Tibial artery (tissue), 4 donors: ENCODE data around the gene NPPA.
A peak's percentile ranks its signal among the peaks of the same experiment; 100 is the strongest.
"Not testable (repeated sequence)": the region's sequence is repeated elsewhere in the genome, so short reads cannot be mapped to it uniquely, and the experiment has no call there.

ENCODE experiments used
- DNase-seq, 2 donors: peaks; one replicate each; pipeline ENCODE4 v3.0.0-alpha.2; 2019
- H3K27ac ChIP-seq, 2 donors: fragments of 200-600 bp; sonication (generic) in 1 of 2; 1 replicate in 1 of 2; 2 replicates in 1 of 2; pipeline ENCODE4 v1.5.1; 2018 to 2019; ENCODE audit warnings: mild to moderate bottlenecking in 1 of 2
- H3K27me3 ChIP-seq, 2 donors: fragments of 200-600 bp; sonication (generic) in 1 of 2; one replicate each; pipeline versions ENCODE4 v1.5.1 to v1.6.0; 2016 to 2019
- H3K36me3 ChIP-seq, 3 donors: fragments of 200-600 bp; sonication (generic) in 2 of 3; one replicate each; pipeline ENCODE4 v1.5.1; 2016 to 2019; ENCODE audit warnings: mild to moderate bottlenecking in 2 of 3
- H3K4me1 ChIP-seq, 4 donors: fragments of 200-600 bp; sonication (generic) in 2 of 4; 1 replicate in 3 of 4; 2 replicates in 1 of 4; pipeline ENCODE4 v1.5.1; 2016 to 2019
- H3K4me3 ChIP-seq, 2 donors: fragments of 200-600 bp; sonication (generic) in 1 of 2; 1 replicate in 1 of 2; 2 replicates in 1 of 2; pipeline ENCODE4 v1.5.1; 2018 to 2019; ENCODE audit warnings: mild to moderate bottlenecking in 2 of 2
- H3K9me3 ChIP-seq, 3 donors: fragments of 200-600 bp; sonication (generic) in 1 of 3; one replicate each; pipeline ENCODE4 v1.5.1; 2016 to 2019
- intact Hi-C: fragments of 100-400 bp; cut with DNase I; formaldehyde crosslinking; loops from one replicate; pipeline ENCODE4 v1.15.0; 2023; ENCODE audit warnings: low total_unique reads
- TF ChIP-seq, protein P1 (sequence below), 2 experiments: fragments of 200-600 bp in 1 of 2; fragments of 450-650 bp in 1 of 2; IDR thresholded peaks; one replicate each; pipeline ENCODE4 v1.5.1; 2017 to 2019; ENCODE audit warnings: antibody characterized with exemption in 2 of 2, mild to moderate bottlenecking in 1 of 2, moderate library complexity in 1 of 2

Gene NPPA

DNA sequence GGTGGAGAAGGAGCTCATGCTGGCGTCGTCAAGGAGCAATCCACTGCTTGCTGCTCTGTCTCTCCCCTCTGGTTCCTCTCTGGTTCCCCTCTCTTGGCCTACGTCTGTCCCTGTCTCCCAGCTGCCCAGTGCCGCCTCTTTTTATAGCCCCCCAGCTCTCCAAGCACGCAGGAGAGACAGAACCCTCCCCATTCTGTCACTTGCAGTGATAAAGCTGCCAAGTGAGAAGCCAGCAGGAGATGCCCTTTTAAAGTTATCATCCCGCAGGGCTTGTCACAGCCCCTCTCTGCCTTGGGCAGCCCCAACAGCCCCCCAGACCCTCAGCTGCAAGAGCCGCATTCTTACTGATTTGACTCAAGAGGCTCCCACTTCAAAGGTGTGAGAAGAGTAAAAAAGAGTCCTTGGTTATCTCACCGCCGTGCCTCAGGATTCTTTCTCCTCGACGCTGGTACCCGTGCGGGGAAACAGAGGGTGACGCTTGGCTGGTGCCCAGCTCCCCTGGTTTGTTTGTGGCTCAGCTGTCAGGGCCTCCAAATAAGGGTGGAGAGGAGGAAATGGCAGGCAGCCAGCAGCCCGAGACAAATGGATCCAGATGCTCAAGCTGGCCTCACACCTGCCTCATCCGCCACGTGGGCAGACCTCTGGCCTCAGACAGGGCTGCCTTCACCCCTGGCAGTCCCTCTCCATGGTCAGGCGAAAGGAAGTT is at the start of gene NPPA:
NPPA (minus strand) TSS at position 117 of the 706 bp plus-strand sequence; CDS start at position 18, 99 bp downstream.
- H3K36me3 ChIP-seq = peaks cover 15 to 52% (median 20%) of the 10 kb centered on the region in 3 donors
- peaks cover 0 to 10% of the 10 kb centered on the region in 2 donors for H3K27me3 ChIP-seq
- intact Hi-C loops = no loop called here
- no peak within 1 kb of the TSS for H3K4me3 ChIP-seq
- no peak within 1 kb of the TSS for H3K27ac ChIP-seq
- H3K4me1 ChIP-seq = no peaks in the 10 kb centered on the region
- no peaks in the 10 kb centered on the region for H3K9me3 ChIP-seq
- DNase-seq = no peak
- TF ChIP-seq, protein P1, sequence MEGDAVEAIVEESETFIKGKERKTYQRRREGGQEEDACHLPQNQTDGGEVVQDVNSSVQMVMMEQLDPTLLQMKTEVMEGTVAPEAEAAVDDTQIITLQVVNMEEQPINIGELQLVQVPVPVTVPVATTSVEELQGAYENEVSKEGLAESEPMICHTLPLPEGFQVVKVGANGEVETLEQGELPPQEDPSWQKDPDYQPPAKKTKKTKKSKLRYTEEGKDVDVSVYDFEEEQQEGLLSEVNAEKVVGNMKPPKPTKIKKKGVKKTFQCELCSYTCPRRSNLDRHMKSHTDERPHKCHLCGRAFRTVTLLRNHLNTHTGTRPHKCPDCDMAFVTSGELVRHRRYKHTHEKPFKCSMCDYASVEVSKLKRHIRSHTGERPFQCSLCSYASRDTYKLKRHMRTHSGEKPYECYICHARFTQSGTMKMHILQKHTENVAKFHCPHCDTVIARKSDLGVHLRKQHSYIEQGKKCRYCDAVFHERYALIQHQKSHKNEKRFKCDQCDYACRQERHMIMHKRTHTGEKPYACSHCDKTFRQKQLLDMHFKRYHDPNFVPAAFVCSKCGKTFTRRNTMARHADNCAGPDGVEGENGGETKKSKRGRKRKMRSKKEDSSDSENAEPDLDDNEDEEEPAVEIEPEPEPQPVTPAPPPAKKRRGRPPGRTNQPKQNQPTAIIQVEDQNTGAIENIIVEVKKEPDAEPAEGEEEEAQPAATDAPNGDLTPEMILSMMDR (IDR thresholded peaks at IDR 0.05) = no peak

DNA sequence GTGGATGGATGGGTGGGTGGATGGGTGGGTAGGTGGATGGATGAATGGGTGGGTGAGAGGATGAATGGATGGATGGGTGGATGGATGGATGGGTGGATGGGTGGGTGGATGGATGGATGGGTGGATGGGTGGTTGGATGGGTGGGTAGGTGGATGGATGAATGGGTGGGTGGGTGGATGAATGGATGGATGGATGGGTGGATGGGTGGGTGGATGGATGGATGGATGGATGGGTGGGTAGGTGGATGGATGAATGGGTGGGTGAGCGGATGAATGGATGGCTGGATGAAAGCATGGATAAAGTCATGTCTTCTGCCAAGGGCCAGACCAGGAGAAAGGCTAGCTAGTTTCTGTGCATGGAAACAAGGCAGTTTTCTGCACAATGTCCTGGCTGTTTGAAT is 46.9 kb upstream of the NPPA start:
- H3K36me3 ChIP-seq, H3K9me3 ChIP-seq, DNase-seq, H3K4me3 ChIP-seq, H3K4me1 ChIP-seq, H3K27ac ChIP-seq: not testable (repeated sequence)
- peaks cover 0 to 47% of the 10 kb centered on the region in 2 donors for H3K27me3 ChIP-seq
- intact Hi-C loops = loop anchor here (5.0 kb wide), 1 partner anchor 57 kb away; no protein-coding TSS in a partner anchor

GRCh38 chr1:11893907-11894251 is 46.3 kb upstream of the NPPA start:
- no peak overlapping the region for H3K27ac ChIP-seq
- H3K4me1 ChIP-seq = no peaks in the 10 kb centered on the region
- no peaks in the 10 kb centered on the region for H3K9me3 ChIP-seq
- intact Hi-C loops = loop anchor here (5.0 kb wide), 1 partner anchor 57 kb away; no protein-coding TSS in a partner anchor
- H3K27me3 ChIP-seq = peaks cover 0 to 40% of the 10 kb centered on the region in 2 donors
- TF ChIP-seq, protein P1 (IDR thresholded peaks at IDR 0.05) = peak; percentile 70 to 80
- no peaks in the 10 kb centered on the region for H3K36me3 ChIP-seq
- no peak overlapping the region for H3K4me3 ChIP-seq
- peak in 1 of 2 donors; percentile 39 for DNase-seq

- no peak overlapping the region for H3K4me3 ChIP-seq
- TF ChIP-seq, protein P1 (IDR thresholded peaks at IDR 0.05) = no peak
- no peaks in the 10 kb centered on the region for H3K4me1 ChIP-seq
- no peak for DNase-seq
- H3K27me3 ChIP-seq = peaks cover 0 to 32% of the 10 kb centered on the region in 2 donors
- H3K27ac ChIP-seq = no peak overlapping the region
- intact Hi-C loops = loop anchor here (5.0 kb wide), 1 partner anchor 54 kb away; no protein-coding TSS in a partner anchor
- no peaks in the 10 kb centered on the region for H3K36me3 ChIP-seq
- H3K9me3 ChIP-seq = no peaks in the 10 kb centered on the region
Measured at GRCh38 chr1:11891433-11892186, 44.0 kb upstream of the NPPA start.

DNA sequence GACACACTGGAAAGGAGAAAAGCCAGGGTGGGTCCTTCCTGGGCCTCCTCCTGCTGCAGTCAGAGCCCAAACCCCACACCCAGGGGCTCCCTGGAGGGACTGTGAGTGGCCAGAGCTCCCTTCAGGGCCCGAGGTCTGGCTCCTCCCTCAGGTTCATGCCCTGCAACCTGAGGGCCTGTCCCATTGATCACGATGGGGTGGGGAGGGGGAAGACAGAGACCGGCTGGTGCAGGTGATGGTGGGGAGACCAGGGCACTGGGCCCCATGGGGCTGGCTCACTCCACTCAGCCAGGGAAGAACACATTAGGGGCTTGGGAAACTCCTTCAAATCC is 41.3 kb upstream of the NPPA start:
- H3K4me3 ChIP-seq = no peak overlapping the region
- H3K27ac ChIP-seq = no peak overlapping the region
- no peak for DNase-seq
- intact Hi-C loops = no loop called here
- TF ChIP-seq, protein P1 (IDR thresholded peaks at IDR 0.05) = no peak
- peaks cover 0 to 12% of the 10 kb centered on the region in 2 donors for H3K27me3 ChIP-seq
- no peaks in the 10 kb centered on the region for H3K9me3 ChIP-seq
- no peaks in the 10 kb centered on the region for H3K4me1 ChIP-seq
- H3K36me3 ChIP-seq = no peaks in the 10 kb centered on the region
